Large intestine (tissue), 3 donors: ENCODE data around the gene ATP9B. TPM values are rescaled to one million over a fixed set of nuclear protein-coding genes. Genes with fewer than 3 reads are reported as not detected.
A peak's percentile ranks its signal among the peaks of the same experiment; 100 is the strongest.

ENCODE experiments used
- DNase-seq, 2 donors: peaks; one replicate each; pipeline versions ENCODE4 v3.0.0 to v3.0.0-alpha.2; 2013
- H3K27ac ChIP-seq: one replicate; pipeline ENCODE4 v1.5.1; 2013; ENCODE audit warnings: low read length
- H3K27me3 ChIP-seq: 2 replicates; pipeline ENCODE4 v1.6.1; 2013; ENCODE audit warnings: low read length; ENCODE audit not compliant: control insufficient read depth, insufficient read depth
- H3K36me3 ChIP-seq: 2 replicates; pipeline ENCODE4 v1.6.1; 2013; ENCODE audit warnings: low read length; ENCODE audit not compliant: control insufficient read depth, insufficient read depth
- H3K4me1 ChIP-seq: one replicate; pipeline ENCODE4 v1.6.1; 2013; ENCODE audit warnings: low read length; ENCODE audit not compliant: control insufficient read depth, insufficient read depth
- H3K4me3 ChIP-seq: one replicate; pipeline ENCODE4 v1.5.1; 2013; ENCODE audit warnings: low read length
- H3K9me3 ChIP-seq: one replicate; pipeline ENCODE4 v1.6.1; 2013; ENCODE audit warnings: mild to moderate bottlenecking, low read depth, low read length, moderate library complexity; ENCODE audit not compliant: control insufficient read depth
- WGBS: methylation state at CpG from one replicate; pipeline ENCODE4 v1.1.5; 2013; ENCODE audit warnings: low lambda C conversion rate; ENCODE audit not compliant: insufficient coverage; 5-methylcytosine and 5-hydroxymethylcytosine counted together
- polyA plus RNA-seq: library from polyadenylated mRNA; unstranded; fragments of 120-200 nt; gene quantifications from one replicate; pipeline ENCODE4 v1.2.1, GENCODE V29; 2013

Gene ATP9B
- polyA plus RNA-seq, 1 donor: 19.9 TPM

GRCh38 chr18:79377187-79377891, 308.1 kb downstream of the ATP9B start:
- Histone ChIP-seq H3K27me3 (no peaks in the 10 kb centered on the region), H3K36me3 (peaks cover 28% of the 10 kb centered on the region), H3K4me1 (no peaks in the 10 kb centered on the region), H3K9me3 (no peaks in the 10 kb centered on the region), H3K27ac (no peak overlapping the region), H3K4me3 (no peak overlapping the region)
- WGBS: 100% methylated on average over 1 of the region's 19 CpGs
- no peak for DNase-seq

GRCh38 chr18:79378536-79379250, 309.5 kb downstream of the ATP9B start:
- Histone ChIP-seq H3K27ac (no peak overlapping the region), H3K4me1 (no peaks in the 10 kb centered on the region), H3K27me3 (no peaks in the 10 kb centered on the region), H3K4me3 (no peak overlapping the region), H3K36me3 (peaks cover 26% of the 10 kb centered on the region), H3K9me3 (no peaks in the 10 kb centered on the region)
- peak; percentile 71 for DNase-seq
- no CpG with 5 or more reads among the region's 48 CpGs for WGBS

GRCh38 chr18:79379251-79379905, 310.2 kb downstream of the ATP9B start:
- 60% methylated on average over 3 of the region's 22 CpGs for WGBS
- peaks cover 26% of the 10 kb centered on the region for H3K36me3 ChIP-seq
- no peaks in the 10 kb centered on the region for H3K4me1 ChIP-seq
- H3K27ac ChIP-seq: no peak overlapping the region
- no peaks in the 10 kb centered on the region for H3K9me3 ChIP-seq
- no peaks in the 10 kb centered on the region for H3K27me3 ChIP-seq
- no peak overlapping the region for H3K4me3 ChIP-seq
- DNase-seq: no peak

GRCh38 chr18:79379931-79380815, 311.0 kb downstream of the ATP9B start:
- no peaks in the 10 kb centered on the region for H3K27me3 ChIP-seq
- no peaks in the 10 kb centered on the region for H3K4me1 ChIP-seq
- no peak overlapping the region for H3K4me3 ChIP-seq
- peaks cover 22% of the 10 kb centered on the region for H3K36me3 ChIP-seq
- no peaks in the 10 kb centered on the region for H3K9me3 ChIP-seq
- no CpG with 5 or more reads among the region's 40 CpGs for WGBS
- DNase-seq: no peak
- no peak overlapping the region for H3K27ac ChIP-seq

GRCh38 chr18:79380816-79381806, 311.9 kb downstream of the ATP9B start:
- H3K27me3 ChIP-seq: peaks cover 5% of the 10 kb centered on the region
- no peak for DNase-seq
- H3K27ac ChIP-seq: no peak overlapping the region
- H3K36me3 ChIP-seq: peaks cover 20% of the 10 kb centered on the region
- no peak overlapping the region for H3K4me3 ChIP-seq
- no peaks in the 10 kb centered on the region for H3K4me1 ChIP-seq
- H3K9me3 ChIP-seq: no peaks in the 10 kb centered on the region
- no CpG with 5 or more reads among the region's 30 CpGs for WGBS

GRCh38 chr18:79381811-79382311, 312.7 kb downstream of the ATP9B start:
- H3K4me3 ChIP-seq: no peak overlapping the region
- WGBS: no CpG with 5 or more reads among the region's 16 CpGs

GRCh38 chr18:79382681-79383387, 313.6 kb downstream of the ATP9B start:
- Histone ChIP-seq H3K36me3 (peaks cover 13% of the 10 kb centered on the region), H3K4me1 (no peaks in the 10 kb centered on the region), H3K27ac (no peak overlapping the region), H3K4me3 (no peak overlapping the region), H3K9me3 (no peaks in the 10 kb centered on the region), H3K27me3 (peaks cover 20% of the 10 kb centered on the region)
- no peak for DNase-seq
- WGBS: no CpG with 5 or more reads among the region's 27 CpGs

More at GRCh38 chr18:79381811-79382311, 312.7 kb downstream of the ATP9B start:
- Histone ChIP-seq H3K9me3 (no peaks in the 10 kb centered on the region), H3K36me3 (peaks cover 20% of the 10 kb centered on the region), H3K27ac (no peak overlapping the region), H3K4me1 (no peaks in the 10 kb centered on the region), H3K27me3 (peaks cover 12% of the 10 kb centered on the region)
- DNase-seq: no peak

GRCh38 chr18:79383388-79384056, 314.3 kb downstream of the ATP9B start:
- no peak for DNase-seq
- no CpG with 5 or more reads among the region's 20 CpGs for WGBS
- H3K36me3 ChIP-seq: peaks cover 8% of the 10 kb centered on the region
- no peak overlapping the region for H3K27ac ChIP-seq
- no peaks in the 10 kb centered on the region for H3K9me3 ChIP-seq
- peaks cover 27% of the 10 kb centered on the region for H3K27me3 ChIP-seq
- no peak overlapping the region for H3K4me3 ChIP-seq
- H3K4me1 ChIP-seq: no peaks in the 10 kb centered on the region
